ENCODE measurements around the gene SPAG6. TPM values are rescaled to one million over a fixed set of nuclear protein-coding genes. Genes with fewer than 3 reads are reported as not detected.

SPAG6 gene
- total and polyA plus RNA-seq, 2 of the 8 experiments (the other 6 are each of a cell fraction or from before 2014, with no cell fraction given): 0.14 TPM; not detected in 1

DNA sequence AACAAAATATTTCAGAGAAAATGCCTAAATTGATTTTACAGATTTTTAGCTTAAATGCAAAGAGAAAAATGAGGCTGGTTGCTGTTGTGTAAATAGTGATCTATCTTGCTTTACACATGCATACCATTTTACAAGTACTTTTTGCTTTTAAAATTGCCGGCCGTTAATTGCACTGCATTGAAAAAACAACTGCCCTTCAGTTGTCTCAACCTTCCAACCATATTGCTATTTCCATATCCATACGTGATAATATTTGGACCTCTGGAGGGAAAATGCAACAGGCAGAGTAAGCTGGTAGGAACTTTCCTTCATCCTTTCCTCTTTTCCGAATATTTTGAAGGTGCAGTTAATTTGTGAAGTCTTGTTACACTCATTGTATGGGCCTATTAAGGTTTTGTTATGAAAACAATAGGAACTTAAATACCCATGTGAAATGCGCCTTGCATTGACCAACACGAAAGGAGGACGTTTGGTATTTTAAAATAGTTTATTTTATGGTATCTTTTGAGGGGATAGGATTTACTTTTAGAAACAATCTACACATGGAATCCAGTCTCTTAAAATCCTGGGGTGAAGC lies 13.1 kb upstream of the SPAG6 start:
- no peaks in the 10 kb centered on the region for H3K79me1 ChIP-seq (ENCODE audit: low read depth, low read length)
- H3K4me2 ChIP-seq (ENCODE audit: insufficient read depth in 1 of 2, low read depth in 2 of 2, low read length in 2 of 2): no peak overlapping the region
- H3K9me3 ChIP-seq (ENCODE audit: insufficient read depth in 2 of 2, low read depth in 1 of 2, low read length in 1 of 2): no peaks in the 10 kb centered on the region; a peak in 1 of 4 replicates
- H2BK5ac ChIP-seq (ENCODE audit: low read depth, low read length): no peak overlapping the region
- POLR2A ChIA-PET (ENCODE audit: partially characterized antibody): interaction anchor here (1.3 to 1.6 kb wide), 2 partner anchors 10 to 16 kb away, joined by 4 read pairs; partner anchors contain the start of gene COMMD3
- no peak overlapping the region for H3K14ac ChIP-seq (ENCODE audit: insufficient read length)
- H3K56ac ChIP-seq (replicated peaks; ENCODE audit: insufficient read length, low read depth, low read length): no peak overlapping the region
- no peak overlapping the region for H3K18ac ChIP-seq (ENCODE audit: extremely low read depth, low read length)
- CTCF ChIA-PET (ENCODE audit: partially characterized antibody): no interaction called here
- peaks cover 9% of the 10 kb centered on the region; the same call in 1 of the 2 replicates for H3K23me2 ChIP-seq (ENCODE audit: low read depth, low read length)
- no peak overlapping the region for H3K9ac ChIP-seq (replicated peaks in 1 of 4; ENCODE audit: extremely low read depth in 1 of 4, low read depth in 3 of 4, low read length in 3 of 4)
- H2AK5ac ChIP-seq (ENCODE audit: low read depth, low read length): no peak overlapping the region
- no peak overlapping the region for H3K4ac ChIP-seq (replicated peaks; ENCODE audit: insufficient read length, low read depth, low read length)
- no peak for DNase-seq (ENCODE audit: low read depth in 1 of 2, low spot score in 2 of 2)
- H3K27ac ChIP-seq (ENCODE audit: low read depth, low read length): no peak overlapping the region
- peaks cover 0 to 19% (median 8%) of the 10 kb centered on the region in 4 experiments; a peak in 6 of 7 replicates for H3K4me1 ChIP-seq (replicated peaks in 1 of 4; ENCODE audit: control insufficient read depth in 3 of 4, insufficient read depth in 4 of 4, low read length in 3 of 4)
- peak; percentile 28 for FAIRE-seq
- H2BK120ac ChIP-seq (replicated peaks; ENCODE audit: low read depth, low read length): no peak overlapping the region
- no peak overlapping the region for H3K4me3 ChIP-seq (ENCODE audit: extremely low read depth in 1 of 4, insufficient read depth in 2 of 4, low read depth in 3 of 4, low read length in 4 of 4)
- H3K79me2 ChIP-seq (ENCODE audit: control insufficient read depth in 1 of 2, insufficient read depth in 2 of 2, low read length in 2 of 2): no peaks in the 10 kb centered on the region
- H4K8ac ChIP-seq (ENCODE audit: extremely low read depth, insufficient read depth, low read length): no peak overlapping the region
- H4K5ac ChIP-seq (ENCODE audit: insufficient read length, low read depth, low read length): no peak overlapping the region
- H2BK15ac ChIP-seq (ENCODE audit: low read length): no peak overlapping the region
- no peak overlapping the region for H2BK12ac ChIP-seq (ENCODE audit: low read depth, low read length)
- no peak overlapping the region for H2AFZ ChIP-seq (ENCODE audit: low read length)
- H4K91ac ChIP-seq (replicated peaks; ENCODE audit: insufficient read length, low read length): no peak overlapping the region
- no peak overlapping the region for H2BK20ac ChIP-seq (ENCODE audit: low read length)
- H3K27me3 ChIP-seq (replicated peaks in 1 of 4; ENCODE audit: control insufficient read depth in 3 of 4, extremely low read depth in 1 of 4, insufficient read depth in 3 of 4, low read length in 3 of 4): peaks cover 48 to 66% (median 59%) of the 10 kb centered on the region in 4 experiments
- peak; percentile 79 for TF ChIP-seq SUZ12 (IDR thresholded peaks at IDR 0.05; ENCODE audit: low read length)
- TF ChIP-seq EZH2 (IDR thresholded peaks at IDR 0.05; ENCODE audit: low read depth, low read length, severe bottlenecking): peak; percentile 82
- TF ChIP-seq KDM4A (IDR thresholded peaks at IDR 0.05; ENCODE audit: low read depth, low read length, severe bottlenecking): no peak
- TF ChIP-seq TCF12 (IDR thresholded peaks at IDR 0.05; ENCODE audit: low read depth, low read length): 0 out of 2 replicates have a peak, but pooled peaks have one; percentile 6
- no peak overlapping the region for H3K23ac ChIP-seq (ENCODE audit: insufficient read length)
- WGBS, 2 experiments (ENCODE audit: extremely low coverage in 1 of 2, insufficient coverage in 1 of 2, insufficient read length in 1 of 2, insufficient replicate concordance in 2 of 2, low coverage in 1 of 2, low lambda C conversion rate in 2 of 2, missing lambda C conversion rate in 1 of 2): 9% methylated on average over 7 of the region's 7 CpGs; no CpG with 5 or more reads in 1 of the 2 experiments
- H3K36me3 ChIP-seq (ENCODE audit: control insufficient read depth in 2 of 4, insufficient read depth in 4 of 4, low read length in 3 of 4): peaks cover 0 to 3% (median 0%) of the 10 kb centered on the region in 4 experiments; a peak in 3 of 8 replicates
- H4K20me1 ChIP-seq (replicated peaks in 1 of 2; ENCODE audit: control insufficient read depth in 1 of 2, insufficient read depth in 2 of 2, low read length in 2 of 2): peaks cover 0 to 2% of the 10 kb centered on the region in 2 experiments

Measured in H1 (cell line).